Keratinocyte (primary cell): ENCODE results near the gene FOSB.

Experiments
- EZH2 ChIP-seq: IDR thresholded peaks from one replicate; pipeline ENCODE4 v1.6.1; 2012; ENCODE audit warnings: inconsistent platforms, mild to moderate bottlenecking, low read length, moderate library complexity
- TF ChIP-seq, protein P1 (sequence below), 3 experiments: IDR thresholded peaks in 1 of 3; conservative IDR thresholded peaks in 1 of 3; optimal IDR thresholded peaks in 1 of 3; 2 replicates in 2 of 3; 3 replicates in 1 of 3; pipeline versions ENCODE3 to v1.5.1; 2011; ENCODE audit warnings: low read length in 3 of 3, mild to moderate bottlenecking in 3 of 3, moderate library complexity in 2 of 3, control low read depth in 1 of 3, inconsistent platforms in 1 of 3; ENCODE audit not compliant: insufficient read depth in 2 of 3; ENCODE audit errors: extremely low read depth in 1 of 3

DNA sequence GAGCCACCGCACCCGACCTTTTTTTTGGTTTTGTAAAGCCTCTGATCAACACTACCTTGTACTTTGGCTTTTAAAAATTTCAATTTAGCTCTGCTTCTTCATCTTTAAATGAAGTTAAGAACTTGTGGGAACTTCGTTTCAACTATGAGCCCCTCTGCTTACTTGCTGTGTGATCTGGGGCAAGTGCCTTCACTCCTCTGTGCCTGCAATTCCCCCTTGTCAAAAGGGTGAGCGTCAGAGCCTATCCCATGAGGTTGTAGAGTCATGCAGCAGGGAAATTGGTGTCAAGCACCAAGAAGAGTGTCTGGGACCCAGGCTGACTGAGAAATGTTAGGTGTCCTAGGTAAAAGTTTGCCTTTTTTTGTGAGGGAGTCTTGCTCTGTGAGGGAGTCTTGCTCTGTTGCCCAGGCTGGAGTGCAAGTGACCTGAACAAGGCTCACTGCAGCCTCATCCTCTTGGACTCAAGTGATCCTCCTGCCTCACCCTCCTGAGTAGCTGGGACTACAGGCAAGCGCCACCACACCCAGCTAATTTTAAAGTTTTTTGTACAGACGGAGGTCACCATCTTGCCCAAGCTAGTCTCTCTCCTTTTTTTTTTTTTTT is 45.2 kb downstream of the FOSB start:
- TF ChIP-seq, protein P1, sequence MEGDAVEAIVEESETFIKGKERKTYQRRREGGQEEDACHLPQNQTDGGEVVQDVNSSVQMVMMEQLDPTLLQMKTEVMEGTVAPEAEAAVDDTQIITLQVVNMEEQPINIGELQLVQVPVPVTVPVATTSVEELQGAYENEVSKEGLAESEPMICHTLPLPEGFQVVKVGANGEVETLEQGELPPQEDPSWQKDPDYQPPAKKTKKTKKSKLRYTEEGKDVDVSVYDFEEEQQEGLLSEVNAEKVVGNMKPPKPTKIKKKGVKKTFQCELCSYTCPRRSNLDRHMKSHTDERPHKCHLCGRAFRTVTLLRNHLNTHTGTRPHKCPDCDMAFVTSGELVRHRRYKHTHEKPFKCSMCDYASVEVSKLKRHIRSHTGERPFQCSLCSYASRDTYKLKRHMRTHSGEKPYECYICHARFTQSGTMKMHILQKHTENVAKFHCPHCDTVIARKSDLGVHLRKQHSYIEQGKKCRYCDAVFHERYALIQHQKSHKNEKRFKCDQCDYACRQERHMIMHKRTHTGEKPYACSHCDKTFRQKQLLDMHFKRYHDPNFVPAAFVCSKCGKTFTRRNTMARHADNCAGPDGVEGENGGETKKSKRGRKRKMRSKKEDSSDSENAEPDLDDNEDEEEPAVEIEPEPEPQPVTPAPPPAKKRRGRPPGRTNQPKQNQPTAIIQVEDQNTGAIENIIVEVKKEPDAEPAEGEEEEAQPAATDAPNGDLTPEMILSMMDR (optimal IDR thresholded peaks at IDR 0.05 in 1 of 3, IDR thresholded peaks at IDR 0.05 in 1 of 3, conservative IDR thresholded peaks at IDR 0.05 in 1 of 3; ENCODE audit: extremely low read depth in 1 of 3, insufficient read depth in 2 of 3, low read length in 3 of 3): no peak
- TF ChIP-seq EZH2: no peak
